Midbrain (tissue), 1 donor: Measurements from ENCODE around the gene PIP5K1B.
"Not testable (repeated sequence)": the region's sequence is repeated elsewhere in the genome, so short reads cannot be mapped to it uniquely, and the experiment has no call there.

Experiments used
- DNase-seq: peaks from one replicate; lab custom pipeline; 2025; lab: John Stamatoyannopoulos, UW

Gene PIP5K1B

GRCh38 chr9:68704814-68705530, at the start of gene PIP5K1B:
TSS of gene PIP5K1B (plus strand) at chr9:68705240. CDS start at chr9:68822615, 117,375 bp downstream.
- peak; percentile 43 for DNase-seq

- no peak for DNase-seq
Observed at GRCh38 chr9:68664036-68664435, 41.0 kb upstream of the PIP5K1B start.

GRCh38 chr9:68668127-68668526, 36.9 kb upstream of the PIP5K1B start:
- DNase-seq: no peak

DNA sequence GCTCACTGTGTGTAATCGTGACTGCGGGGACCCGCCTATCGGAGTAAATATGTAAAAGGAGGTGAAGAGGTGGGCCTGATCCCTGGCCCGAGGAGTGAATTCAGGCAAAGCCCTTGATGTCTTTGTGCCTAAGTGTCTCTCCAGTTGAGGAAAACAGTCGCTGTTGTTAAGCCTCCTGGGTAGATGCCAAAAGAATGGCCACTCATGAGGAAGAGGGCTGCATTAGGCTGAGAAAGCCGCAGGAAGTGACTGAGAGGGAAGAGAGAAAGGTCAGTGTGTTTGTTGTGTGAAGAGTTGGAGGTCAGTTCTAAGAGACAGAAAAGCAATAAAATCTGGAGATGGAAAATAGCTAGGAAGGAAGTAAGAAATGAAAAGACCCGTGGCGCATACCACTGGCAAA, 35.8 kb upstream of the PIP5K1B start:
- no peak for DNase-seq

DNA sequence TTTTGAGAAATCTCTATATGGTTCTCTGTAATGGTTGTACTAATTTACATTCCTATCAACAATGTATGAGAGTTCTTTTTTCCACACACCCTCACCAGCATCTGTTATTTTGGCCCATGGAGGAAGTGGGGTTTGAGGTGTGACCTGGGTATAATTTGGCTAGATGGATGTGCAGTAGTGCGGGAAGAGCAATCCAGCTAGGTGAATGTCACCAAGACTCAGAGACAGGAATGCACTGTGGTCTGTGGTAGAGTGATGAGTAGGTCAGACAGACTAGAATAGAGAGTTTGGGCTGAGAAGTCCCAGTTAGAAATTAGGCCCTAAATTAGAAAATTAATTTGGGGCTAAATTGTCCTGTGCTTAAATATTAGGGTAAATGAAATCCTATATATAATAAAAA, 32.8 kb upstream of the PIP5K1B start:
- no peak for DNase-seq

DNA sequence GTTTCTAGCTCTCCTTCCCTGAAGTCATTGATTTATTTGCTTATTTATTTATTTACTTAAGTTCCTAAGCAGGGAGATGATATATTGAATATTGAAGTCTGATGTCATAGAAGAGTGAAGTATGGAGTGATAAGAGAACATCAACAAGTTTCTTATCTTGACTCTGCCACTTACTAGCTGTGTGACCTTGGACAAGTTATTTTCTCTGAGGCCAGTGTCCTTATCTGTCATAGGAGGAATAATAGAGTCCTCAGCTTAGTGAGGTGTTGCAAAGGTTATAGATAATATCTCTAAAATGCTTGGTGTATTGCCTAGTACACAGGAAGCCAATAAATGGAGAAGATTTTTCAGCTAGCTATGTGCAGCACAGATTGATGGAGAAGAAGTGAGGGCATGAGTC, 32.4 kb upstream of the PIP5K1B start:
- no peak for DNase-seq

GRCh38 chr9:68678430-68678829, 26.6 kb upstream of the PIP5K1B start:
- DNase-seq: no peak

- no peak for DNase-seq
Observed at GRCh38 chr9:68683433-68683832, 21.6 kb upstream of the PIP5K1B start.

DNA sequence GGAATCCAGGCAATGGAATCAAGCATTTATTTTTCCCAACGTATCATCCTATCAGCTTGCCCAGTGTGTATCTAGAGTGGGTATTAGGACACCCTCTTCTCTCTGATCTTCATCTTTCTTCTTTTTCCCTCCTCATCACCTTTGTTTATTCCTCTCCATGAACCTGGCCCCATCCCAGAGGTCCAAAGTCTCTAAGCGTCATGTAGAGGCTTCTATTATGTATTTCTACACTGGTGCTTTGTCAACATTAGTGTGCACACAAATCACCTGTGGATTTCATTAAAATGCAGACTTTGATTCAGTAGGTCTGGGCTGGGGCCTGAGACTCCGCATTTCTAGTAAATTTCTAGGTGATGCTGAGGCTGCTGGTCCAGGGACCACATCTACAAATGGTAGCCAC, 19.8 kb upstream of the PIP5K1B start:
- DNase-seq: no peak

- no peak for DNase-seq
Observed at GRCh38 chr9:68685770-68686169, 19.3 kb upstream of the PIP5K1B start.

DNA sequence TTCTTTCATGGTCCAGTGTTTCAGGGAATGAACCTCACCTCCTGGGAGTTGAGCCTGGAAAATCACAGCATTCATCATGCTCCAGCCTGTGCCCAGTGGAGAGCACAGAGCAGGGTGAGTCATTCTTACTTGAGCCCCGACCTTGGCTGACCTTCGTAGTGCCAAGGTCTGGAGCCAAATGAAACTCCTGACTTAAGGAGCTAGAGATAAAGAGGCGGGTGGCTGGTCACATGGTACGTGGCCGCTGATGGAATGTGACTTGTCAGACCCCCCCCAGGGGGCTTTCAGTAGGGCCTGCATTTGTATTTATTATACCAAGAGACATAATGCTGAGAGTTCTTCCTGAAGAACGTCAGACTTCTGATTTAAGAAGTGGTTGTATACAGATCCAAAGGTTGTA, 15.0 kb upstream of the PIP5K1B start:
- DNase-seq: no peak

DNA sequence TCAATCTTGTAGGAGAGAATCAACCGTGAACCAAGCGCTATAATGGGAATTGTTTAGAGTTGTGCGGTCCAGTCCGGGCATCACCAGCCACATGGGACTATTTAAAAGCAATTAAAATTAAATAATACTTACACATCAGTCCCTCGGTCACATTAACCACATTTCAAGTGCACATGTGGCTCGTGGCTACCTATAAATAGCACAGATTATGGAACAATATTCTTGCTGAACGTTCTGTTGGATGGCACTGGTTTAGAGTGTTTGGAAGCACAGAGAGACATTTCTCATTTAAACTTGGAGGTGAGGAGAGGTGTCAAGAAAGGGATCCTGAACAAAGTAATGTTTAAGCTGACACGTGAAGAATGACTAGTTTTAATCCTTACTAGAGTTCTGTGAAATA, 12.5 kb upstream of the PIP5K1B start:
- DNase-seq: no peak

GRCh38 chr9:68694125-68694524, 10.9 kb upstream of the PIP5K1B start:
- DNase-seq: no peak

GRCh38 chr9:68697851-68698250, 7.2 kb upstream of the PIP5K1B start:
- no peak for DNase-seq

GRCh38 chr9:68698943-68699509, 6.0 kb upstream of the PIP5K1B start:
- DNase-seq: no peak

DNA sequence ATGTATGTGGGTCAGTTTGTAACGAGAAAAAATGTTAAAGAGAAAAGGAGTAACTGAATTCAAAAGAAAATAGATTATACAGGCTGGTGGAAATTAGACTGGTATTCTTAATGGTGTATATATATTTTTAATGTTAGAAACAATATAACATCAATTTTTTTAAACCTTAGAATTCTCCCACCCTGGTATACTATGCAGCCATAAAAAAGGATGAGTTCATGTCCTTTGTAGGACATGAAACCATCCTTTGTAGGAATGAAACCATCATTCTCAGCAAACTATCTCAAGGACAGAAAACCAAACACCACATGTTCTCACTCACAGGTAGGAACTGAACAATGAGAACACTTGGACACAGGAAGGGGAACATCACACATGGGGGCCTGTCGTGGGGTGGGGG, 5.4 kb upstream of the PIP5K1B start:
- DNase-seq: not testable (repeated sequence)

DNA sequence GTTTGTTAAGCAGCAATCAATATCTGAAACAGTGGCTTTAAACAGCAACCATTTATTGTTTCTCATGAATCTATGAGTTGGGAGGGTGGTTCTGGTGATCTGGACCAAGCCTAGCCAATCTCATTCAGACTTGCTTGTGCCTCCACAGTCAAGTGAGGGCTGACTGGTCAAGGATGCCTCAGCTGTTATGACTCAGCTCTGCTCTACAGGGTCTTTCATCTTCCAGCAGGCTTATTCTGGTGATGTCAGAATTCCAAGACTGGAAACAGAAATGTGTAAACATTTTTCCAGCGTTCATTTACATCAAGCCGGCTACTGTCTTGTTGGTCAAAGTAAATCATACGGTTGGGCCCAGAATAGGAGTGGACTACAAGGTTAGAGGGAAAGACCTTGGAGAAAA, 2.5 kb upstream of the PIP5K1B start:
- DNase-seq: no peak

DNA sequence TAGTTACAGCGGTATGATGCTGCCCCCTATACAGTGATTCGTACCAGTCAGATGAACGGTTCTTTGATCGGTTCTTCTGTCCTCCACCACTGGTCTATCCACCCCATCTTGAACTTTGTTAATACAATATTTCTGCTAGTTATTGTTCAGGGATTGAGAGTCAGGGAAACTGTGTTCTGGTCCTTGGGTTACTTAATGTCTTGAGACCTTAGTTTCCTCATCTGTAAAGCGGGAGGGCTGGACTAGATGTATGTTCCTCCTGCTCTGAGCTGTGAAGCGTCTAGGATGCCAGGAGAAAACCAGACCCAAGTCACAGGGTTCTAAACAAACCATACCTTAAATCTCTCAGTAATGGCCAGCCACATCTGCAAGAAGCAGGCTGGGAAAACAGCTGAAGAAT, 1.4 kb upstream of the PIP5K1B start:
- no peak for DNase-seq

- no peak for DNase-seq
Observed at GRCh38 chr9:68704498-68704813, 584 bp upstream of the PIP5K1B start.

GRCh38 chr9:68705531-68706362, 707 bp downstream of the PIP5K1B start:
- DNase-seq: no peak

GRCh38 chr9:68706363-68707201, 1.5 kb downstream of the PIP5K1B start:
- DNase-seq: no peak

DNA sequence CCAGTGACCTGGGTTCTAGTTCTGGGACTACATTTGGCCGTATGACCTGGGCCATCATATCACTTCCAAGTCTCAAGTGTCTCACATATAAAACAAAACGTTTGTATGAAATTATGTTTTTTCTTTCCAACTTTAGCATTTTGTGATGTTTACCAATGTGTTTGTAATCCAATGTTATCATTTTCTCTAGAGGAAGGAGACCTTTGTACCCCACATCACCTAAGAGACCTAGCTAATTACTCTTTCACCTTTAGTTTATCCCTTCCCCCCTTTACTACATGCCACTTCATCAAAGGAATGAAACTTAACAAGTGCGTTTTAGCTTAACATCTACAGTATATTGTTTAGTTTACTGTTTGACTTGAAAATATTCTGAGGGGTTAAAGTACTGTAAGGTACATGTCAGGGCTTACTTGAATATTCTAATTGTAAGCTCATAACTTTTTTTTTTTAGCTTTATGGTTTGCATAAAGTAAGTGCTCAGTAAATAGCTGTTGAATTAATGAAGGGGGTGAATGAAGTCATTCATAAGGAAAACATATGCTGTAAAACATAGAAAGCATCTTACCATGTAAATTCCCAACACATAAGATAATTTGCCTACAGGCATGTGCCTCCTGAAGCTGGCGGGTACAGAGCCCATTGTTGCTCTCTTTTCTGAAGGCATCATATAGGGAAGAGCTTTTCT, 2.9 kb downstream of the PIP5K1B start:
- DNase-seq: no peak
